ENCODE results near the gene EBF3. TPM values are rescaled to one million over a fixed set of nuclear protein-coding genes. Genes with fewer than 3 reads are reported as not detected.

The EBF3 gene
- total RNA-seq, 1 experiment from 2014 or later = 0.12 TPM

GRCh38 chr10:129958629-129959543 lies 5.2 kb downstream of the EBF3 start:
- RAD21 ChIA-PET (ENCODE audit: low non-redundant PET in 1 of 2, low total read pairs in 2 of 2, uncharacterized antibody in 2 of 2, unreplicated experiment in 2 of 2) = no interaction called here
- TF ChIP-seq CBX3 (IDR thresholded peaks at IDR 0.05; ENCODE audit: low read depth) (no peak), POLR2A (IDR thresholded peaks at IDR 0.05; ENCODE audit: borderline replicate concordance, extremely low read depth, insufficient read depth, insufficient read length) (no peak), MAX (IDR thresholded peaks at IDR 0.05) (no peak), REST (IDR thresholded peaks at IDR 0.05; ENCODE audit: low read depth) (no peak), SIN3A (IDR thresholded peaks at IDR 0.05; ENCODE audit: low read depth) (no peak), YY1 (IDR thresholded peaks at IDR 0.05; ENCODE audit: extremely low read depth, insufficient replicate concordance, low read depth, low read length) (no peak), ZNF274 (IDR thresholded peaks at IDR 0.05; ENCODE audit: low read depth, low read length) (no peak), ZFX (IDR thresholded peaks at IDR 0.05) (no peak), ATF3 (IDR thresholded peaks at IDR 0.05) (no peak)
- Histone ChIP-seq H3K4me2 (ENCODE audit: low read length) (no peak overlapping the region), H3K79me2 (ENCODE audit: insufficient read depth, low read length) (no peaks in the 10 kb centered on the region), H3K27ac (ENCODE audit: low read depth, low read length) (no peak overlapping the region), H3K9me2 (ENCODE audit: insufficient read depth) (no peaks in the 10 kb centered on the region), H3K36me3 (ENCODE audit: control insufficient read depth in 1 of 2, insufficient read depth in 2 of 2, low read length in 2 of 2) (no peaks in the 10 kb centered on the region), H3K4me1 (ENCODE audit: control insufficient read depth in 1 of 2, insufficient read depth in 2 of 2, low read length in 2 of 2) (no peaks in the 10 kb centered on the region), H3K9ac (ENCODE audit: low read length) (no peak overlapping the region), H3K27me3 (ENCODE audit: insufficient read depth, low read length) (no peaks in the 10 kb centered on the region), H4K20me1 (ENCODE audit: insufficient read depth) (no peaks in the 10 kb centered on the region), H3K4me3 (replicated peaks in 1 of 2; ENCODE audit: low read depth in 1 of 2, low read length in 2 of 2) (no peak overlapping the region), H3K9me3 (ENCODE audit: control insufficient read depth in 1 of 2, insufficient read depth in 1 of 2, low read depth in 1 of 2, low read length in 2 of 2) (no peaks in the 10 kb centered on the region), H2AFZ (ENCODE audit: low read depth, low read length, poor library complexity, severe bottlenecking) (no peak overlapping the region)
- POLR2A ChIA-PET = no interaction called here
- DNase-seq (ENCODE audit: low read depth, low spot score) = no peak
- no TSS peak for BruUV-seq (replicated peaks)
- CTCF ChIA-PET = no interaction called here
- intact Hi-C loops (cut with micrococcal nuclease) = no loop called here
- ATAC-seq = no peak

Measured in HCT116 (cell line).